ENCODE data around the gene NFASC.

NFASC gene

DNA sequence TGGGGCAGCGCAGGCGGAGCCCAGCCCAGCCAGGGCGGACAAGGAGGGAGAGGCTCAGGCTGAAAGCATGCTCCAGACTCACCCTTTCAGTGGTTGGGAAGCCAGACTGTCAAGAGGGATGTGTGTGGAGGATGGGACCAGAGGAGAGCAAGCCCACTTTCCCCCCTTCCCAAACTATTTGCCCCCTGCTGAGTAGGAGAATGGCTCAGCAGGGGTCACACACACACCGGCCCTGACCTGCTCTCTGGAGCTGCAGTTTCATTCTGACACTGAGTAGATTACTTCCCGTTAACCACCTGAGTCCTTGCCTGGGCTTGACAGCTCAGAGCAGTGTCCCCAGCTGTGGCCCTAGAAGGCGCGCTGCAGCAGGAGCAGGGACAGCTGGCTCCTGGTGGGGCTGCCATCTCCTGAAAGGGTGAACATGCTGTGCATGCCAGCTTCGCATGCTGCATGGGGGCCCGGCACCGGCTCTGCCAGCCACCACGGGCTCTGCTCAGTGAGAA lies 120.7 kb downstream of the NFASC start:
- DNase-seq (ENCODE audit: low read depth in 2 of 2) = no peak
- H3K4me3 ChIP-seq (replicated peaks in 1 of 2; ENCODE audit: low read depth in 2 of 2, low read length in 2 of 2) = no peak overlapping the region
- no peak for TF ChIP-seq CTCF (IDR thresholded peaks at IDR 0.05; ENCODE audit: low read depth, low read length)

DNA sequence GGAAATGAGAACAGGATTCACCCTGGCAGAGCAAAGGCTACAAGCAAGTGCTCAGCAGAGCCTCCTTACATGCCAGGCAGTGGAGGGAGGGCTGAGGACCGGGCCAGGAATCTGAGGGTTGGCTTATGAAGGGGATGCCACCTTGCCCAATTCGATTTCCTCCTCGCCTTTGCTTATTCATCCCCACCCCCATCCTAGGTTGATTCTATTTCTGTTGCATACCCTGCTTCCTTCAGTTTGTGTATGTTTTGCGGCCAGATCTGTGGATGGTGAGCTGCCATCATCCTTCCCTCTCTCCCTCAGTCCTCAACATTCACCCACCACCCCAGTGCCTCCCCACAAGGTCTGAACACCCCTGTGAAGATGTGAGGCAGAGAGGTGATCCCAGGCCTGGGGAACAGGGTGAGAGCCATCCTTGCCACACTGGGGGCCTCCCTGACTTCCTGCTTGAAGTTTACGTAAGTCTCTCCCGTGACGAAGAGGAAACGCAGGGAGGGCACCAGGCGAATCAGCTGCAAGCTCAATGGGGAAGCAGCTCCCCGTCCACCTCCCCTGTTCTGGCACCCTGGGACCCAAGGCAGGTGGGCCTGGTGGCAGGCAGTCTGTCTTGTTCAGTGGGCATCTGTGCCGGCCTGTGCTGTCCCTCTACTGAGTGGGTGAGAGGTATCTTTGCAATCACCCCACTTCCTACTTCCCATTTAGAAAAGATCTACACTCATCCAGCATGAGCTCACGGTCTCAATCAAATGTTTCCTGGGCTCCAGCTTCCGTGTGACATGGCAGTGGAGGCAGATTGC lies 121.7 kb downstream of the NFASC start:
- no peak for TF ChIP-seq CTCF (IDR thresholded peaks at IDR 0.05; ENCODE audit: low read depth, low read length)
- H3K4me3 ChIP-seq (replicated peaks in 1 of 2; ENCODE audit: low read depth in 2 of 2, low read length in 2 of 2) = no peak overlapping the region
- no peak for DNase-seq (ENCODE audit: low read depth in 2 of 2)

- no peak for DNase-seq (ENCODE audit: low read depth in 2 of 2)
- no peak overlapping the region for H3K4me3 ChIP-seq (replicated peaks in 1 of 2; ENCODE audit: low read depth in 2 of 2, low read length in 2 of 2)
- TF ChIP-seq CTCF (IDR thresholded peaks at IDR 0.05; ENCODE audit: low read depth, low read length) = no peak
These were observed 122.3 kb downstream of the NFASC start for GRCh38 chr1:204992998-204993314.

GRCh38 chr1:204994086-204994862 lies 123.6 kb downstream of the NFASC start:
- TF ChIP-seq CTCF (IDR thresholded peaks at IDR 0.05; ENCODE audit: low read depth, low read length) = no peak
- DNase-seq (ENCODE audit: low read depth in 2 of 2) = peak in 1 of 2 donors; percentile 15
- no peak overlapping the region for H3K4me3 ChIP-seq (replicated peaks in 1 of 2; ENCODE audit: low read depth in 2 of 2, low read length in 2 of 2)

DNA sequence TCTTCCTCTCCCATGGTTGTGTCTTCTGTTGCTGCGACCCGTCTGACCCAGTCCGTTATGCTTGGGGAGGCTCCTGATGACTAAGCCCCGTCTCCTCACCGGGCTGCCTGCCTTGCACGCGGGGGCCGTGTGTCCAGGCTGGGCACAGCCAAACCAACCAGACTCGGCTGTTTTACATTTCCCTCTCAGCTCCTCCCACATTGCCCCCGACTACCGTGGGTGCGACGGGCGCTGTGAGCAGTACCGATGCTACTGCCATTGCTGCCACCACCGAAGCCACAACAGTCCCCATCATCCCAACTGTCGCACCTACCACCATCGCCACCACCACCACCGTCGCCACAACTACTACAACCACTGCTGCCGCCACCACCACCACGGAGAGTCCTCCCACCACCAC lies 126.3 kb downstream of the NFASC start:
- no peak overlapping the region for H3K4me3 ChIP-seq (replicated peaks in 1 of 2; ENCODE audit: low read depth in 2 of 2, low read length in 2 of 2)
- no peak for TF ChIP-seq CTCF (IDR thresholded peaks at IDR 0.05; ENCODE audit: low read depth, low read length)
- DNase-seq (ENCODE audit: low read depth in 2 of 2) = no peak

DNA sequence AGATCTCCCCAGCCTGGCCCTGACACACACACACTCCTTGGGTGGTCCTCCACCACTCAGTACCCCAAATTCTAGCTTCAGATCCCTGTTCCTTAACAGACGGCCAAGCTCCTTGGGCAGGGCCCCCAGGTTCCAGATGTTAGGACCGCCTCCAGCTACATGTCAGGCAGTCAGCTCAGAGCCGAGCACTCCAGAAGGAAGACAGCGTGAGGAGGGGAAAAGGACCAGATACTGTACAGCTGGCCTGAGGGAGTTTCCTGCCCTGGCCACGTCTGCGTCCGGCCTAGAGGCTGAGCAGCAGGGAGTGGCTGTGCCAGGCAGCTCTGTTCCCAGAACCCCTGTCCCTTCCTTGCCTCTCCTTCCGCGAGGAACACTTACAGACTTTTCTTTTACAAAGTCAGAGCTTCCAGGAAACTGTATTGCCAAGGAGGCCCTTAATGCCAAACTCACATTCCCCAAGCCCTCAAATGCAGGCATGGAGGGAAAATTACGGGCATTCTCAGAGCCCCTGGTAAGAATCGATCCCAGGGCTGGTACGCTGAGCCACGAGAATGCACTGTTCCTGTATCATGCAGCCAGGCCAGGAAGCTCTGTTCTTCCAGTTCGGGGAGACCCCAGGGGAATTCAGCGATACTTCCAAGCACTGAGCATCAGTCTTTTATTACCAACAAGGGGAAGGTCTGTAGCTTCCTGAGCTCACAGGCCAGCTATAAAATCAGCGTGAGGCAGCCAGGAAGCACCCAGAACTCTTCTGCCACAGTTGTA lies 127.1 kb downstream of the NFASC start:
- H3K4me3 ChIP-seq (replicated peaks in 1 of 2; ENCODE audit: low read depth in 2 of 2, low read length in 2 of 2) = no peak overlapping the region
- no peak for TF ChIP-seq CTCF (IDR thresholded peaks at IDR 0.05; ENCODE audit: low read depth, low read length)
- DNase-seq (ENCODE audit: low read depth in 2 of 2) = peak in 1 of 2 donors; percentile 35
